ENCODE results near the gene STXBP5.

DNA sequence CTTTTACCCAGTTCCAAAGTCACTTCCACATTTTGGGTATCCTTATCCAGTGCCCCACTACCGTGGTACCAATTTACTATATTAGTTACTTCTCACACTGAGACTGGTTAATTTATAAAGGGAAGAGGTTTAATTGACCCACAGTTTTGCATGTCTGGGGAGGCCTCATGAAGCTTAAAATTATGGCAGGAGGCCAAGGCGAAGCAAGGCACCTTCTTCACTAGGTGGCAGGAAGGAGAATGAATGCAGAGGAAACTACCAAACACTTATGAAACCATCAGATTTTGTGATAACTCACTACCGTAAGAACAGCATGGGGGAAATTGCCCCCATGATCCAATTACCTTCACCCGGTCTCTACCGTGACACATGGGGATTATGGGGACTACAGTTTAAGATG is 197.6 kb downstream of the STXBP5 start:
- TF ChIP-seq, protein P1, sequence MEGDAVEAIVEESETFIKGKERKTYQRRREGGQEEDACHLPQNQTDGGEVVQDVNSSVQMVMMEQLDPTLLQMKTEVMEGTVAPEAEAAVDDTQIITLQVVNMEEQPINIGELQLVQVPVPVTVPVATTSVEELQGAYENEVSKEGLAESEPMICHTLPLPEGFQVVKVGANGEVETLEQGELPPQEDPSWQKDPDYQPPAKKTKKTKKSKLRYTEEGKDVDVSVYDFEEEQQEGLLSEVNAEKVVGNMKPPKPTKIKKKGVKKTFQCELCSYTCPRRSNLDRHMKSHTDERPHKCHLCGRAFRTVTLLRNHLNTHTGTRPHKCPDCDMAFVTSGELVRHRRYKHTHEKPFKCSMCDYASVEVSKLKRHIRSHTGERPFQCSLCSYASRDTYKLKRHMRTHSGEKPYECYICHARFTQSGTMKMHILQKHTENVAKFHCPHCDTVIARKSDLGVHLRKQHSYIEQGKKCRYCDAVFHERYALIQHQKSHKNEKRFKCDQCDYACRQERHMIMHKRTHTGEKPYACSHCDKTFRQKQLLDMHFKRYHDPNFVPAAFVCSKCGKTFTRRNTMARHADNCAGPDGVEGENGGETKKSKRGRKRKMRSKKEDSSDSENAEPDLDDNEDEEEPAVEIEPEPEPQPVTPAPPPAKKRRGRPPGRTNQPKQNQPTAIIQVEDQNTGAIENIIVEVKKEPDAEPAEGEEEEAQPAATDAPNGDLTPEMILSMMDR (IDR thresholded peaks at IDR 0.05; ENCODE audit: low read depth, low read length) = no peak
- TF ChIP-seq POLR2A (IDR thresholded peaks at IDR 0.05; ENCODE audit: extremely low read depth, insufficient read length) (no peak), MYC (IDR thresholded peaks at IDR 0.05; ENCODE audit: low read depth, low read length) (no peak)
